HepG2 (cell line): ENCODE results near the gene HRH3. TPM values are rescaled to one million over a fixed set of nuclear protein-coding genes. Genes with fewer than 3 reads are reported as not detected.

Experiments
- CCDC6 ChIP-seq: sonication (generic); formaldehyde crosslinking; IDR thresholded peaks from 2 replicates; pipeline ENCODE4 v1.8.1; 2022; ENCODE audit warnings: mild to moderate bottlenecking, missing genetic modification reagents, moderate library complexity
- ETV6 ChIP-seq: sonication (generic); formaldehyde crosslinking; conservative IDR thresholded peaks from 2 replicates; pipeline ENCODE4 v1.4.0; 2020; ENCODE audit warnings: missing genetic modification reagents
- IKZF1 ChIP-seq: fragments of 450-650 bp; IDR thresholded peaks from 2 replicates; pipeline ENCODE4 v1.7.1; 2016
- MEIS1 ChIP-seq: sonication (generic); formaldehyde crosslinking; IDR thresholded peaks from 2 replicates; pipeline ENCODE4 v1.9.0; 2021; ENCODE audit warnings: mild to moderate bottlenecking, missing genetic modification reagents, moderate library complexity, borderline replicate concordance
- PAWR ChIP-seq: sonication (generic); formaldehyde crosslinking; IDR thresholded peaks from 2 replicates; pipeline ENCODE4 v1.4.0; 2020; ENCODE audit warnings: missing genetic modification reagents, mild to moderate bottlenecking, borderline replicate concordance
- PPARG ChIP-seq: conservative IDR thresholded peaks from 2 replicates; pipeline ENCODE4 v1.6.1; 2016; ENCODE audit warnings: missing biosample characterization, missing genetic modification reagents
- RBAK ChIP-seq: sonication (generic); formaldehyde crosslinking; IDR thresholded peaks from 2 replicates; pipeline ENCODE4 v1.5.1; 2020; ENCODE audit warnings: mild to moderate bottlenecking, missing genetic modification reagents
- RFXAP ChIP-seq: sonication (generic); formaldehyde crosslinking; IDR thresholded peaks from 2 replicates; pipeline ENCODE4 v1.4.0; 2020; ENCODE audit warnings: missing genetic modification reagents, borderline replicate concordance
- SAFB2 ChIP-seq: sonication (generic); formaldehyde crosslinking; IDR thresholded peaks from 2 replicates; pipeline ENCODE4 v1.5.1; 2020; ENCODE audit warnings: missing genetic modification reagents, low read depth, mild to moderate bottlenecking, borderline replicate concordance
- SALL2 ChIP-seq: sonication (generic); formaldehyde crosslinking; IDR thresholded peaks from 2 replicates; pipeline ENCODE4 v1.8.1; 2023; ENCODE audit warnings: mild to moderate bottlenecking, missing genetic modification reagents, inconsistent platforms
- SOX6 ChIP-seq, 2 experiments: fragments of 450-650 bp in 1 of 2; sonication (generic) in 1 of 2; formaldehyde crosslinking in 1 of 2; IDR thresholded peaks; 2 replicates each; pipeline versions ENCODE4 v1.4.0 to v1.6.1; 2017 to 2020; ENCODE audit warnings: antibody characterized with exemption in 1 of 2, mild to moderate bottlenecking in 1 of 2, missing genetic modification reagents in 1 of 2
- ZMYM2 ChIP-seq: sonication (generic); formaldehyde crosslinking; IDR thresholded peaks from 2 replicates; pipeline ENCODE4 v1.8.0; 2022; ENCODE audit warnings: mild to moderate bottlenecking, missing genetic modification reagents
- ZNF598 ChIP-seq: sonication (generic); formaldehyde crosslinking; IDR thresholded peaks from 2 replicates; pipeline ENCODE4 v1.5.1; 2020; ENCODE audit warnings: mild to moderate bottlenecking, missing genetic modification reagents, borderline replicate concordance
- polyA plus RNA-seq, 8 experiments: library from polyadenylated mRNA; depleted of rRNA in 3 of 8; stranded (reverse) in 7 of 8; unstranded in 1 of 8; fragments of >200 nt; fragmentation: Illumina TruSeq in 4 of 8; extraction: Trizol in 4 of 8; gene quantifications; 2 replicates each; pipeline versions ENCODE4 v1.2.1 to v1.2.3, GENCODE V29; 2011 to 2016; ENCODE audit warnings: low read depth in 4 of 8, missing spikeins in 1 of 8, mixed read lengths in 1 of 8; ENCODE audit not compliant: insufficient read depth in 1 of 8
- total RNA-seq, 5 experiments: library from RNA; depleted of rRNA; stranded (reverse); fragments of >200 nt; fragmentation: Illumina TruSeq; extraction: Trizol; gene quantifications; 2 replicates each; pipeline ENCODE4 v1.2.3, GENCODE V29; 2016; ENCODE audit warnings: low read depth in 1 of 5
- TF ChIP-seq, protein P1 (sequence below): sonication (generic); formaldehyde crosslinking; IDR thresholded peaks from 2 replicates; pipeline ENCODE4 v1.9.0; 2021; ENCODE audit warnings: mild to moderate bottlenecking, missing genetic modification reagents
- TF ChIP-seq, protein P2 (sequence below): sonication (generic); formaldehyde crosslinking; IDR thresholded peaks from 2 replicates; pipeline ENCODE4 v1.4.0; 2020; ENCODE audit warnings: missing genetic modification reagents
- TF ChIP-seq, protein P3 (sequence below): sonication (generic); formaldehyde crosslinking; IDR thresholded peaks from 2 replicates; pipeline ENCODE4 v1.5.0; 2020; ENCODE audit warnings: missing genetic modification reagents
- TF ChIP-seq, protein P4 (sequence below): sonication (generic); formaldehyde crosslinking; IDR thresholded peaks from 2 replicates; pipeline ENCODE4 v1.5.1; 2020; ENCODE audit warnings: mild to moderate bottlenecking, missing genetic modification reagents, moderate library complexity

Gene HRH3
- total and polyA plus RNA-seq, 2 of the 13 experiments (the other 11 are each of a cell fraction or from before 2014, with no cell fraction given), result 0.18 TPM; not detected in 1

DNA sequence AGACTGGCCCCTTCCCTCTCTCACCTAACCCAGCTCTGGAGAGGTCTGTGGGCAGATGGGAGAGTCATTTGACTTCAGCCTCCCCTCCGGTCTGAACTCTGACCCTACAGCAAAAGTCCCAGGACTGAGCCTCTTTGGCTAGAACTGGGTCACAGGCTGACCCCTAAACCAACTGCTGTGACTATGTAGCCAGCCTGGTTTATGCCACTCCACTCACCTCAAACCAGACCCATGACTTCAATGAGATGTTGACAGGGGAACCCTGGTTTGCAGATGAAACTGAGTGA lies 17.4 kb upstream of the HRH3 start (continued):
- TF ChIP-seq, protein P1, sequence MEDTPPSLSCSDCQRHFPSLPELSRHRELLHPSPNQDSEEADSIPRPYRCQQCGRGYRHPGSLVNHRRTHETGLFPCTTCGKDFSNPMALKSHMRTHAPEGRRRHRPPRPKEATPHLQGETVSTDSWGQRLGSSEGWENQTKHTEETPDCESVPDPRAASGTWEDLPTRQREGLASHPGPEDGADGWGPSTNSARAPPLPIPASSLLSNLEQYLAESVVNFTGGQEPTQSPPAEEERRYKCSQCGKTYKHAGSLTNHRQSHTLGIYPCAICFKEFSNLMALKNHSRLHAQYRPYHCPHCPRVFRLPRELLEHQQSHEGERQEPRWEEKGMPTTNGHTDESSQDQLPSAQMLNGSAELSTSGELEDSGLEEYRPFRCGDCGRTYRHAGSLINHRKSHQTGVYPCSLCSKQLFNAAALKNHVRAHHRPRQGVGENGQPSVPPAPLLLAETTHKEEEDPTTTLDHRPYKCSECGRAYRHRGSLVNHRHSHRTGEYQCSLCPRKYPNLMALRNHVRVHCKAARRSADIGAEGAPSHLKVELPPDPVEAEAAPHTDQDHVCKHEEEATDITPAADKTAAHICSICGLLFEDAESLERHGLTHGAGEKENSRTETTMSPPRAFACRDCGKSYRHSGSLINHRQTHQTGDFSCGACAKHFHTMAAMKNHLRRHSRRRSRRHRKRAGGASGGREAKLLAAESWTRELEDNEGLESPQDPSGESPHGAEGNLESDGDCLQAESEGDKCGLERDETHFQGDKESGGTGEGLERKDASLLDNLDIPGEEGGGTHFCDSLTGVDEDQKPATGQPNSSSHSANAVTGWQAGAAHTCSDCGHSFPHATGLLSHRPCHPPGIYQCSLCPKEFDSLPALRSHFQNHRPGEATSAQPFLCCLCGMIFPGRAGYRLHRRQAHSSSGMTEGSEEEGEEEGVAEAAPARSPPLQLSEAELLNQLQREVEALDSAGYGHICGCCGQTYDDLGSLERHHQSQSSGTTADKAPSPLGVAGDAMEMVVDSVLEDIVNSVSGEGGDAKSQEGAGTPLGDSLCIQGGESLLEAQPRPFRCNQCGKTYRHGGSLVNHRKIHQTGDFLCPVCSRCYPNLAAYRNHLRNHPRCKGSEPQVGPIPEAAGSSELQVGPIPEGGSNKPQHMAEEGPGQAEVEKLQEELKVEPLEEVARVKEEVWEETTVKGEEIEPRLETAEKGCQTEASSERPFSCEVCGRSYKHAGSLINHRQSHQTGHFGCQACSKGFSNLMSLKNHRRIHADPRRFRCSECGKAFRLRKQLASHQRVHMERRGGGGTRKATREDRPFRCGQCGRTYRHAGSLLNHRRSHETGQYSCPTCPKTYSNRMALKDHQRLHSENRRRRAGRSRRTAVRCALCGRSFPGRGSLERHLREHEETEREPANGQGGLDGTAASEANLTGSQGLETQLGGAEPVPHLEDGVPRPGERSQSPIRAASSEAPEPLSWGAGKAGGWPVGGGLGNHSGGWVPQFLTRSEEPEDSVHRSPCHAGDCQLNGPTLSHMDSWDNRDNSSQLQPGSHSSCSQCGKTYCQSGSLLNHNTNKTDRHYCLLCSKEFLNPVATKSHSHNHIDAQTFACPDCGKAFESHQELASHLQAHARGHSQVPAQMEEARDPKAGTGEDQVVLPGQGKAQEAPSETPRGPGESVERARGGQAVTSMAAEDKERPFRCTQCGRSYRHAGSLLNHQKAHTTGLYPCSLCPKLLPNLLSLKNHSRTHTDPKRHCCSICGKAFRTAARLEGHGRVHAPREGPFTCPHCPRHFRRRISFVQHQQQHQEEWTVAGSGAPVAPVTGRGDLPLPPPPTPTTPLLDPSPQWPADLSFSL, result 0 out of 2 replicates have a peak, but pooled peaks have one; percentile 24
- TF ChIP-seq IKZF1 (no peak), SOX6 (IDR thresholded peaks at IDR 0.05) (no peak), SOX6 (CRISPR knock-in tag; IDR thresholded peaks at IDR 0.05) (no peak; the same call in 1 of the 2 replicates), PPARG (0 out of 2 replicates have a peak, but pooled peaks have one; percentile 10), SALL2 (CRISPR knock-in tag) (no peak), RFXAP (CRISPR knock-in tag) (0 out of 2 replicates have a peak, but pooled peaks have one; percentile 35), MEIS1 (CRISPR knock-in tag) (0 out of 2 replicates have a peak, but pooled peaks have one; percentile 44), ZNF598 (CRISPR knock-in tag) (0 out of 2 replicates have a peak, but pooled peaks have one; percentile 34), SAFB2 (CRISPR knock-in tag) (0 out of 2 replicates have a peak, but pooled peaks have one; percentile 72), CCDC6 (CRISPR knock-in tag) (peak; percentile 87; the same call in 1 of the 2 replicates), PAWR (0 out of 2 replicates have a peak, but pooled peaks have one; percentile 76), RBAK (CRISPR knock-in tag) (no peak), ZMYM2 (0 out of 2 replicates have a peak, but pooled peaks have one; percentile 15), ETV6 (CRISPR knock-in tag) (no peak)
- TF ChIP-seq, protein P2, sequence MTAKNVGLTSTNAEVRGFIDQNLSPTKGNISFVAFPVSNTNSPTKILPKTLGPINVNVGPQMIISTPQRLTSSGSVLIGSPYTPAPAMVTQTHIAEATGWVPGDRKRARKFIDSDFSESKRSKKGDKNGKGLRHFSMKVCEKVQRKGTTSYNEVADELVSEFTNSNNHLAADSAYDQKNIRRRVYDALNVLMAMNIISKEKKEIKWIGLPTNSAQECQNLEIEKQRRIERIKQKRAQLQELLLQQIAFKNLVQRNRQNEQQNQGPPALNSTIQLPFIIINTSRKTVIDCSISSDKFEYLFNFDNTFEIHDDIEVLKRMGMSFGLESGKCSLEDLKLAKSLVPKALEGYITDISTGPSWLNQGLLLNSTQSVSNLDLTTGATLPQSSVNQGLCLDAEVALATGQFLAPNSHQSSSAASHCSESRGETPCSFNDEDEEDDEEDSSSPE (CRISPR knock-in tag), result 0 out of 2 replicates have a peak, but pooled peaks have one; percentile 11
- TF ChIP-seq, protein P3, sequence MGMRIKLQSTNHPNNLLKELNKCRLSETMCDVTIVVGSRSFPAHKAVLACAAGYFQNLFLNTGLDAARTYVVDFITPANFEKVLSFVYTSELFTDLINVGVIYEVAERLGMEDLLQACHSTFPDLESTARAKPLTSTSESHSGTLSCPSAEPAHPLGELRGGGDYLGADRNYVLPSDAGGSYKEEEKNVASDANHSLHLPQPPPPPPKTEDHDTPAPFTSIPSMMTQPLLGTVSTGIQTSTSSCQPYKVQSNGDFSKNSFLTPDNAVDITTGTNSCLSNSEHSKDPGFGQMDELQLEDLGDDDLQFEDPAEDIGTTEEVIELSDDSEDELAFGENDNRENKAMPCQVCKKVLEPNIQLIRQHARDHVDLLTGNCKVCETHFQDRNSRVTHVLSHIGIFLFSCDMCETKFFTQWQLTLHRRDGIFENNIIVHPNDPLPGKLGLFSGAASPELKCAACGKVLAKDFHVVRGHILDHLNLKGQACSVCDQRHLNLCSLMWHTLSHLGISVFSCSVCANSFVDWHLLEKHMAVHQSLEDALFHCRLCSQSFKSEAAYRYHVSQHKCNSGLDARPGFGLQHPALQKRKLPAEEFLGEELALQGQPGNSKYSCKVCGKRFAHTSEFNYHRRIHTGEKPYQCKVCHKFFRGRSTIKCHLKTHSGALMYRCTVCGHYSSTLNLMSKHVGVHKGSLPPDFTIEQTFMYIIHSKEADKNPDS (CRISPR knock-in tag), result 0 out of 2 replicates have a peak, but pooled peaks have one; percentile 73
- TF ChIP-seq, protein P4, sequence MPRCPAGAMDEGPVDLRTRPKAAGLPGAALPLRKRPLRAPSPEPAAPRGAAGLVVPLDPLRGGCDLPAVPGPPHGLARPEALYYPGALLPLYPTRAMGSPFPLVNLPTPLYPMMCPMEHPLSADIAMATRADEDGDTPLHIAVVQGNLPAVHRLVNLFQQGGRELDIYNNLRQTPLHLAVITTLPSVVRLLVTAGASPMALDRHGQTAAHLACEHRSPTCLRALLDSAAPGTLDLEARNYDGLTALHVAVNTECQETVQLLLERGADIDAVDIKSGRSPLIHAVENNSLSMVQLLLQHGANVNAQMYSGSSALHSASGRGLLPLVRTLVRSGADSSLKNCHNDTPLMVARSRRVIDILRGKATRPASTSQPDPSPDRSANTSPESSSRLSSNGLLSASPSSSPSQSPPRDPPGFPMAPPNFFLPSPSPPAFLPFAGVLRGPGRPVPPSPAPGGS (CRISPR knock-in tag), result peak; percentile 46; the same call in 1 of the 2 replicates
